22Rv1 (cell line): ENCODE results near the gene HTR7.

Experiments used
- ZFX ChIP-seq: fragments of 450-650 bp; IDR thresholded peaks from 2 replicates; pipeline ENCODE4 v1.6.1; 2017; ENCODE audit warnings: antibody characterized with exemption, borderline replicate concordance
- TF ChIP-seq, protein P1 (sequence below): fragments of 450-650 bp; IDR thresholded peaks from 2 replicates; pipeline ENCODE4 v1.5.1; 2017; ENCODE audit warnings: mild to moderate bottlenecking

DNA sequence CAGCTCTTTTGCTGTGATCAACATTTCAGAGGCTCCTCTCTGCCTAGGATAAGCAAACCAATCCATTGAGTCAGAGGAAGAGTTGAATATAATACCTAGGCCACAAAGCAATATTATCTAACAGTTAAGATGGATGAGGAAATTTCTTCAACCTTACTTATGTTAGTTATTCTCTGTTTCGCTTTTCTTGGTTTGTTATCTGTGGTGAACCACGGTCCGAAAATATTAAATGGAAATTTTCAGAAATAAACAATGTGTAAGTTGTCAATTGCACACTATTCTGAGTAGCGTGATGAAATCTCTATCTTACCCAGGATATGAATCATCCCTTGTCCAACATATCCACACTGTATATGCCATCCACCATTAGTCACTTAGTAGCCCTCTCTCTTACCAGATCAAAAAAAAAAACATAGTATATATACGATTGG lies 1.5 kb upstream of the HTR7 start:
- TF ChIP-seq, protein P1, sequence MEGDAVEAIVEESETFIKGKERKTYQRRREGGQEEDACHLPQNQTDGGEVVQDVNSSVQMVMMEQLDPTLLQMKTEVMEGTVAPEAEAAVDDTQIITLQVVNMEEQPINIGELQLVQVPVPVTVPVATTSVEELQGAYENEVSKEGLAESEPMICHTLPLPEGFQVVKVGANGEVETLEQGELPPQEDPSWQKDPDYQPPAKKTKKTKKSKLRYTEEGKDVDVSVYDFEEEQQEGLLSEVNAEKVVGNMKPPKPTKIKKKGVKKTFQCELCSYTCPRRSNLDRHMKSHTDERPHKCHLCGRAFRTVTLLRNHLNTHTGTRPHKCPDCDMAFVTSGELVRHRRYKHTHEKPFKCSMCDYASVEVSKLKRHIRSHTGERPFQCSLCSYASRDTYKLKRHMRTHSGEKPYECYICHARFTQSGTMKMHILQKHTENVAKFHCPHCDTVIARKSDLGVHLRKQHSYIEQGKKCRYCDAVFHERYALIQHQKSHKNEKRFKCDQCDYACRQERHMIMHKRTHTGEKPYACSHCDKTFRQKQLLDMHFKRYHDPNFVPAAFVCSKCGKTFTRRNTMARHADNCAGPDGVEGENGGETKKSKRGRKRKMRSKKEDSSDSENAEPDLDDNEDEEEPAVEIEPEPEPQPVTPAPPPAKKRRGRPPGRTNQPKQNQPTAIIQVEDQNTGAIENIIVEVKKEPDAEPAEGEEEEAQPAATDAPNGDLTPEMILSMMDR = no peak
- TF ChIP-seq ZFX = no peak
